HG03280 (cell line): ENCODE measurements around the gene PPM1K.
"Not testable (repeated sequence)": the region's sequence is repeated elsewhere in the genome, so short reads cannot be mapped to it uniquely, and the experiment has no call there.

ENCODE experiments used
- ATAC-seq: cut with Tn5 transposase; IDR thresholded peaks from one replicate; pipeline ENCODE4 v1.9.1; 2021; ENCODE audit warnings: mild to moderate bottlenecking, moderate library complexity; ENCODE audit not compliant: unreplicated experiment

PPM1K gene

GRCh38 chr4:88284439-88285234 lies at the start of gene PPM1K:
PPM1K (minus strand) TSS chr4:88284561; CDS start chr4:88278583, 5,978 bp downstream.
- ATAC-seq: peak; percentile 88

GRCh38 chr4:88333741-88334405 lies 49.5 kb upstream of the PPM1K start:
- ATAC-seq: no peak

- ATAC-seq: no peak
Observed at GRCh38 chr4:88327665-88328064, 43.3 kb upstream of the PPM1K start.

GRCh38 chr4:88320780-88321373 lies 36.5 kb upstream of the PPM1K start:
- peak; percentile 98 for ATAC-seq

GRCh38 chr4:88320224-88320779 lies 35.9 kb upstream of the PPM1K start:
- peak; percentile 56 for ATAC-seq

- ATAC-seq: no peak
Observed at GRCh38 chr4:88318751-88319350, 34.5 kb upstream of the PPM1K start.

- ATAC-seq: no peak
Observed at GRCh38 chr4:88315460-88316017, 31.2 kb upstream of the PPM1K start.

- not testable (repeated sequence) for ATAC-seq
Observed at GRCh38 chr4:88313088-88313624, 28.8 kb upstream of the PPM1K start.

GRCh38 chr4:88308587-88308986 lies 24.2 kb upstream of the PPM1K start:
- ATAC-seq: no peak

- ATAC-seq: no peak
Observed at GRCh38 chr4:88297725-88298454, 13.5 kb upstream of the PPM1K start.

- no peak for ATAC-seq
Observed at GRCh38 chr4:88297212-88297516, 12.8 kb upstream of the PPM1K start.

GRCh38 chr4:88296413-88297211 lies 12.3 kb upstream of the PPM1K start:
- ATAC-seq: no peak

GRCh38 chr4:88295656-88296055 lies 11.3 kb upstream of the PPM1K start:
- ATAC-seq: no peak

- ATAC-seq: no peak
Observed at GRCh38 chr4:88291003-88291402, 6.6 kb upstream of the PPM1K start.

- ATAC-seq: no peak
Observed at GRCh38 chr4:88286897-88287296, 2.5 kb upstream of the PPM1K start.

- ATAC-seq: no peak
Observed at GRCh38 chr4:88285235-88285653, 883 bp upstream of the PPM1K start.

- peak; percentile 27 for ATAC-seq
Observed at GRCh38 chr4:88283661-88284438, 511 bp downstream of the PPM1K start.

GRCh38 chr4:88280228-88280795 lies 4.0 kb downstream of the PPM1K start:
- ATAC-seq: no peak
